ENCODE results near the gene LRIT3. TPM values are rescaled to one million over a fixed set of nuclear protein-coding genes. Genes with fewer than 3 reads are reported as not detected.

Gene LRIT3
- total and polyA plus RNA-seq, 2 of the 8 experiments (the other 6 are each of a cell fraction or from before 2014, with no cell fraction given): 0.11 TPM; not detected in 1

DNA sequence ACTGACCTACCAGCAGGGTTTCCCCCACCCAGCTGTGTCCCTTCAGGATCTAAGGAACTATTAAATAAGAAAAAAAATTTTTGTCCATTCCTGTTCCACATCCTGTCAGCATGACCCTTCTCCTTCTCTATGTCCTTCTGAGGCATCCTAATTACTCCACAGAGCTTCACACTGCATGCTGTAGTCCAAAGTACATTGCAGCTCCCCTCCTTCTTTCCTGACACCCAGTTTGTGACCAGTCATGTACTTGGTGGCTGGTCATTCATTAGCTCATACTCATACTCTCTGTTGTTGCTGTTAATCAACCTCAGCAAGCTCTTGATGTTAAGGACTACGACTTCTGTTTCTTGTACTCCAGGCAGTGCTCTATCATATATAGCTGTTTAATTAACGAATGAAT lies 62.3 kb downstream of the LRIT3 start:
- DNase-seq (ENCODE audit: low read depth in 1 of 2, low spot score in 2 of 2) (no peak), FAIRE-seq (no peak)
- Histone ChIP-seq H3K18ac (ENCODE audit: extremely low read depth, low read length) (no peak overlapping the region), H2BK15ac (ENCODE audit: low read length) (no peak overlapping the region), H4K91ac (replicated peaks; ENCODE audit: insufficient read length, low read length) (no peak overlapping the region), H3K9me3 (ENCODE audit: insufficient read depth in 2 of 2, low read depth in 1 of 2, low read length in 1 of 2) (no peaks in the 10 kb centered on the region), H3K56ac (replicated peaks; ENCODE audit: insufficient read length, low read depth, low read length) (no peak overlapping the region), H3K14ac (ENCODE audit: insufficient read length) (no peak overlapping the region), H4K5ac (ENCODE audit: insufficient read length, low read depth, low read length) (no peak overlapping the region), H2AFZ (ENCODE audit: low read length) (no peak overlapping the region), H2BK20ac (ENCODE audit: low read length) (no peak overlapping the region), H2BK120ac (replicated peaks; ENCODE audit: low read depth, low read length) (no peak overlapping the region), H3K27ac (ENCODE audit: low read depth, low read length) (no peak overlapping the region), H3K36me3 (ENCODE audit: control insufficient read depth in 2 of 4, insufficient read depth in 4 of 4, low read length in 3 of 4) (no peaks in the 10 kb centered on the region), H3K27me3 (replicated peaks in 1 of 4; ENCODE audit: control insufficient read depth in 3 of 4, extremely low read depth in 1 of 4, insufficient read depth in 3 of 4, low read length in 3 of 4) (no peaks in the 10 kb centered on the region), H3K4me3 (ENCODE audit: extremely low read depth in 1 of 4, insufficient read depth in 2 of 4, low read depth in 3 of 4, low read length in 4 of 4) (no peak overlapping the region), H3K9ac (replicated peaks in 1 of 4; ENCODE audit: extremely low read depth in 1 of 4, low read depth in 3 of 4, low read length in 3 of 4) (no peak overlapping the region), H3K23me2 (ENCODE audit: low read depth, low read length) (no peaks in the 10 kb centered on the region), H2BK5ac (ENCODE audit: low read depth, low read length) (no peak overlapping the region), H3K4ac (replicated peaks; ENCODE audit: insufficient read length, low read depth, low read length) (no peak overlapping the region), H2AK5ac (ENCODE audit: low read depth, low read length) (no peak overlapping the region), H3K79me2 (ENCODE audit: control insufficient read depth in 1 of 2, insufficient read depth in 2 of 2, low read length in 2 of 2) (no peaks in the 10 kb centered on the region), H3K23ac (ENCODE audit: insufficient read length) (no peak overlapping the region), H3K79me1 (ENCODE audit: low read depth, low read length) (no peaks in the 10 kb centered on the region), H2BK12ac (ENCODE audit: low read depth, low read length) (no peak overlapping the region), H4K8ac (ENCODE audit: extremely low read depth, insufficient read depth, low read length) (no peak overlapping the region), H3K4me2 (ENCODE audit: insufficient read depth in 1 of 2, low read depth in 2 of 2, low read length in 2 of 2) (no peak overlapping the region), H4K20me1 (replicated peaks in 1 of 2; ENCODE audit: control insufficient read depth in 1 of 2, insufficient read depth in 2 of 2, low read length in 2 of 2) (no peaks in the 10 kb centered on the region), H3K4me1 (replicated peaks in 1 of 4; ENCODE audit: control insufficient read depth in 3 of 4, insufficient read depth in 4 of 4, low read length in 3 of 4) (peaks cover 0 to 12% (median 6%) of the 10 kb centered on the region in 4 experiments; a peak in 5 of 7 replicates)
- WGBS, 2 experiments (ENCODE audit: extremely low coverage in 1 of 2, insufficient coverage in 1 of 2, insufficient read length in 1 of 2, insufficient replicate concordance in 2 of 2, low coverage in 1 of 2, low lambda C conversion rate in 2 of 2, missing lambda C conversion rate in 1 of 2): 97% methylated on average over 2 of the region's 2 CpGs; no CpG with 5 or more reads in 1 of the 2 experiments
- ChIA-PET CTCF (ENCODE audit: partially characterized antibody) (interaction anchor here (0.9 kb wide), 1 partner anchor 606 kb away, joined by 3 read pairs; no protein-coding TSS in a partner anchor), POLR2A (ENCODE audit: partially characterized antibody) (no interaction called here)
- TF ChIP-seq ATF2 (IDR thresholded peaks at IDR 0.05; ENCODE audit: low read length) (no peak), POLR2AphosphoS5 (IDR thresholded peaks at IDR 0.05; ENCODE audit: low read depth, low read length) (no peak), RFX5 (IDR thresholded peaks at IDR 0.05; ENCODE audit: borderline replicate concordance, low read depth, low read length) (no peak), CHD2 (IDR thresholded peaks at IDR 0.05; ENCODE audit: low read length) (no peak), RXRA (IDR thresholded peaks at IDR 0.05; ENCODE audit: insufficient read depth, low read depth, low read length) (no peak), ASH2L (IDR thresholded peaks at IDR 0.05; ENCODE audit: low read length) (no peak), EP300 (IDR thresholded peaks at IDR 0.05; ENCODE audit: borderline replicate concordance in 1 of 2, low read depth in 2 of 2, low read length in 2 of 2) (no peak), HDAC2 (IDR thresholded peaks at IDR 0.05; ENCODE audit: borderline replicate concordance in 1 of 2, low read depth in 2 of 2, low read length in 2 of 2) (no peak), SP4 (IDR thresholded peaks at IDR 0.05; ENCODE audit: low read length) (no peak)
- TF ChIP-seq, protein P1, sequence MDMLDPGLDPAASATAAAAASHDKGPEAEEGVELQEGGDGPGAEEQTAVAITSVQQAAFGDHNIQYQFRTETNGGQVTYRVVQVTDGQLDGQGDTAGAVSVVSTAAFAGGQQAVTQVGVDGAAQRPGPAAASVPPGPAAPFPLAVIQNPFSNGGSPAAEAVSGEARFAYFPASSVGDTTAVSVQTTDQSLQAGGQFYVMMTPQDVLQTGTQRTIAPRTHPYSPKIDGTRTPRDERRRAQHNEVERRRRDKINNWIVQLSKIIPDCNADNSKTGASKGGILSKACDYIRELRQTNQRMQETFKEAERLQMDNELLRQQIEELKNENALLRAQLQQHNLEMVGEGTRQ (IDR thresholded peaks at IDR 0.05; ENCODE audit: low read length): no peak
- TF ChIP-seq, protein P2, sequence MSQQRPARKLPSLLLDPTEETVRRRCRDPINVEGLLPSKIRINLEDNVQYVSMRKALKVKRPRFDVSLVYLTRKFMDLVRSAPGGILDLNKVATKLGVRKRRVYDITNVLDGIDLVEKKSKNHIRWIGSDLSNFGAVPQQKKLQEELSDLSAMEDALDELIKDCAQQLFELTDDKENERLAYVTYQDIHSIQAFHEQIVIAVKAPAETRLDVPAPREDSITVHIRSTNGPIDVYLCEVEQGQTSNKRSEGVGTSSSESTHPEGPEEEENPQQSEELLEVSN (IDR thresholded peaks at IDR 0.05): no peak

Measured in H1 (cell line).